ENCODE results near the gene TMPRSS2.

Gene TMPRSS2

DNA sequence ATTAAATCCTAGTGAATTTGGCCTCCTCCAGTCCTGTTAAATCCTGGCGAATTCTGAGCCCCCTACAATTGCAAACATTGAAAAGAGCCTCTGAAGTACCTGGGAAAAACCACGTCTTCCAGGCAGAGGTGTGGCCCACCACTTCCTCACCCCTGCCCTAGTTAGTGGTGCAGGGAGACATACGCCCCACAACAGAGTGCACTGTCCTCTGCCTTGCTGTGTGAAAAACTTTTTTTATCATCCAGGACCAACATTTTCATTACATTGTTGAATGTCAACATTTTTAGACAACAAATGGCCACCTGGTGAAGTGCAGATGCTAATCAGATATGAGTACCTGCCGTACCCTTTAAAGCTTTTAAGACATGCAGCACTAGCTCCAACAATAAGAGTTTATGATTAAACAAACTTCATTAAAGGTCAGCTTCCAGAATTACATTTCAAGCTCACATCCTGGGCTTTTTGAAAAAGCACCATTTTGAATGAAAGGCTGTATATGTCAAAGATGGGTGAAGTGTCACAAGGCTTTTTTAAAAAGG is 13.6 kb upstream of the TMPRSS2 start:
- Histone ChIP-seq H3K27ac (ENCODE audit: insufficient read depth in 1 of 2, low read depth in 1 of 2, low read length in 2 of 2, poor library complexity in 1 of 2, severe bottlenecking in 2 of 2) (no peak overlapping the region), H3K36me3 (ENCODE audit: control insufficient read depth in 4 of 4, insufficient read depth in 4 of 4, low read length in 3 of 4) (no peaks in the 10 kb centered on the region), H3K27me3 (replicated peaks in 2 of 5; ENCODE audit: control insufficient read depth in 4 of 5, insufficient read depth in 5 of 5, low read length in 4 of 5) (peaks cover 0 to 5% (median 0%) of the 10 kb centered on the region in 5 experiments), H3K4me1 (ENCODE audit: control extremely low read depth in 1 of 4, control insufficient read depth in 4 of 4, insufficient read depth in 4 of 4, low read length in 3 of 4) (no peaks in the 10 kb centered on the region), H3K4me3 (ENCODE audit: control insufficient read depth in 1 of 7, extremely low read depth in 1 of 7, insufficient read depth in 4 of 7, low read depth in 2 of 7, low read length in 6 of 7) (no peak overlapping the region), H3K9me3 (ENCODE audit: control extremely low read depth in 1 of 5, control insufficient read depth in 4 of 5, insufficient read depth in 2 of 5, low read depth in 1 of 5, low read length in 4 of 5) (peaks cover 0 to 10% (median 0%) of the 10 kb centered on the region in 5 experiments)
- DNase-seq = no peak
- 77% methylated on average over 3 of the region's 4 CpGs for WGBS (ENCODE audit: insufficient coverage)
- POLR2A ChIA-PET = no interaction called here
- CTCF ChIA-PET = no interaction called here

DNA sequence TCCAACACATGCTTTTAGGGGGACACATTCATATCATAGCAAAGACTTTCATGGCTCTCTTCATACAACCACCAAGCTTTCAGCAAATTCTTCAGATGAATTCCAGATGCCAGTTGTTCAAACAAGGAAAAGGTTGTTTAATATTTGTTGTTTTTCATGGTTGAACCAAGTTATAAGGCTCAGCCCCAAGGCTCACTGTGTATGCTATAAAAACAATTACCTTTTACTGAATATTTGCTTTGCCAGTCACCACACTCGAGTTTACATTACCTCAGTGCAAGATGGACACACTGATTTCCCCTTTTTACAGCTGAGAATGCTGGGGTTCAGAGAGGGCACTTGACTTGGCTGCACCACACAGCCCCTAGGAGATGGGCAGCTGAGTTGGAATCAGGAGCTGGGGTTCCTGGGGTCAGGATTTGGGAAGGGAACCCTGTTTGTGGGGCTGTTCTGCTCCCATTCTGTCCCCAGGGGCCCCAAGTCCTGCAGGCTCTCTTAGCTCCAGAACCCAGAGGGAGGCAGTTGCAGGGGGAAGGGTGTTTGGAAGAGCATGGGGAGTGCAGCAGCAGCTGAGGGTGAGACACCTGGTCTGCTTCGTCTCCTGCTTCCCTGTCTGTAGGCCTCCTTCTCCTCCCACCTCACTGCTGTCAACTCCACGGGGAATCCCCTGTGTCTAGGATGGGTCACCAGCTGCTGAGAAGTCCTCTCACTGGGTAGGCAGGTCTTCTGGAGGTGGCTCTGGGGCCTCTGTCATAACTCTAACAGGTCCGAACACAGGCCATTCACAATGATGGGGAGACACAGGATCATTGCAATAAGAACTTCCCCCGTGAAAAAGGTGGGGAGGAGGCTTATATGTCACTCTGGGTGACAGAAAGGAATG is 12.8 kb upstream of the TMPRSS2 start:
- no peak for DNase-seq
- WGBS (ENCODE audit: insufficient coverage) = 71% methylated on average over 4 of the region's 5 CpGs
- H3K27me3 ChIP-seq (replicated peaks in 2 of 5; ENCODE audit: control insufficient read depth in 4 of 5, insufficient read depth in 5 of 5, low read length in 4 of 5) = peaks cover 0 to 5% (median 0%) of the 10 kb centered on the region in 5 experiments
- no peak overlapping the region for H3K4me3 ChIP-seq (ENCODE audit: control insufficient read depth in 1 of 7, extremely low read depth in 1 of 7, insufficient read depth in 4 of 7, low read depth in 2 of 7, low read length in 6 of 7)
- H3K9me3 ChIP-seq (ENCODE audit: control extremely low read depth in 1 of 5, control insufficient read depth in 4 of 5, insufficient read depth in 2 of 5, low read depth in 1 of 5, low read length in 4 of 5) = peaks cover 0 to 16% (median 3%) of the 10 kb centered on the region in 5 experiments
- no peaks in the 10 kb centered on the region for H3K4me1 ChIP-seq (ENCODE audit: control extremely low read depth in 1 of 4, control insufficient read depth in 4 of 4, insufficient read depth in 4 of 4, low read length in 3 of 4)
- no peaks in the 10 kb centered on the region for H3K36me3 ChIP-seq (ENCODE audit: control insufficient read depth in 4 of 4, insufficient read depth in 4 of 4, low read length in 3 of 4)
- no peak overlapping the region for H3K27ac ChIP-seq (ENCODE audit: insufficient read depth in 1 of 2, low read depth in 1 of 2, low read length in 2 of 2, poor library complexity in 1 of 2, severe bottlenecking in 2 of 2)
- ChIA-PET POLR2A (no interaction called here), CTCF (no interaction called here)

DNA sequence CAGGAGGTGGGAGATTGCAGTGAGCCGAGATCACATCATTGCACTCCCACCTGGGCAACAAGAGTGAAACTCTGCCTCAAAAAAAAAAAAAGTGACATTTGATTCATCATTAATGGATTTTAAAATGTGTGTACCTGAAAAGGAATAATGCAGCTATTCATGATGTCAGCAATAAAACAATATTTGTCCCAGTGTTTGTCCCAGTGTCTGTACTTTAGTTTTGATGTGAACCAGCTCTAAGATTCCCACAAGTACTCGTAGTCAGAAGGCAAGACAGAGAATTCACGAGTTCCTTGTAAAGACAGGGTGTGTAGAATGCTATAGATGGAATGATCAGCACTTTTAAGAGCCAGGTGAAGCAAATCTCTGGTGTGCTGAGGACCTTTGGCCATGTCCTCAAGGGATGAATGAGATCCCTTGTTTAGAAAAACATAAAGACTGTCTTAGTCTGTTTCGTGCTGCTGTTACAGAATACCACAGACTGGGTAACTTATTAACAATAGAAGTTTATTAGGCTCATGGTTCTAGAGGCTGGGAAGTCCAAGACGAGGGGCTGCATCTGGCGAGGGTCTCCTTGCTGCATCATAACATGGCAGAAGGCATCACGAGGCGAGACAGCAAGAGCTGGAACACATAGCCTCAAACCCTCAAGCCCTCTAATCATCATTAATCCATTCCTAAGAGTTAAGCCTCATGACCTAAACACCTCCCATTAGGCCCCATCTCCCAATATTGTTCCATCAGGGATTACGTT is 12.0 kb upstream of the TMPRSS2 start:
- H3K4me3 ChIP-seq (ENCODE audit: control insufficient read depth in 1 of 7, extremely low read depth in 1 of 7, insufficient read depth in 4 of 7, low read depth in 2 of 7, low read length in 6 of 7) = no peak overlapping the region
- DNase-seq = no peak
- no peak overlapping the region for H3K27ac ChIP-seq (ENCODE audit: insufficient read depth in 1 of 2, low read depth in 1 of 2, low read length in 2 of 2, poor library complexity in 1 of 2, severe bottlenecking in 2 of 2)
- POLR2A ChIA-PET = no interaction called here
- H3K4me1 ChIP-seq (ENCODE audit: control extremely low read depth in 1 of 4, control insufficient read depth in 4 of 4, insufficient read depth in 4 of 4, low read length in 3 of 4) = no peaks in the 10 kb centered on the region
- no peaks in the 10 kb centered on the region for H3K36me3 ChIP-seq (ENCODE audit: control insufficient read depth in 4 of 4, insufficient read depth in 4 of 4, low read length in 3 of 4)
- CTCF ChIA-PET = no interaction called here
- WGBS (ENCODE audit: insufficient coverage) = 95% methylated on average over 8 of the region's 9 CpGs
- peaks cover 0 to 5% (median 0%) of the 10 kb centered on the region in 5 experiments for H3K27me3 ChIP-seq (replicated peaks in 2 of 5; ENCODE audit: control insufficient read depth in 4 of 5, insufficient read depth in 5 of 5, low read length in 4 of 5)
- H3K9me3 ChIP-seq (ENCODE audit: control extremely low read depth in 1 of 5, control insufficient read depth in 4 of 5, insufficient read depth in 2 of 5, low read depth in 1 of 5, low read length in 4 of 5) = peaks cover 0 to 20% (median 3%) of the 10 kb centered on the region in 5 experiments

DNA sequence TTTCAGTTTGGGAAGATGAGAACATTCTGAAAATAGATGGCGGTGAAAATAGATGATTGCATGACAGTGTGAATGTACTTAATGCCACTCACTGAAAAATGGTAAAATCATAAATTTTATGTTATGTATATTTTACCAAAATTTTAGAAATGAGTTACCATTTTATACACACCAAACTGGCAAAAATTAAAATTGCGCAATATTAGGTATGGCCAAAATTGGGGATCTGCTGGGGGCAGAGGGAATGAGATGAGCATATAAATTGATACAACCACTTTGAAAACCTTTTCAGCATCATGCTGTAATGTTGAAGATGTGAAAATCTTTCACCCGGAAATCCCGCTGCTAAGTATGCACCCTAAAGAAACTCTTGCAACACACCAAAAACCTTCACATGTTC is 10.8 kb upstream of the TMPRSS2 start:
- ChIA-PET POLR2A (no interaction called here), CTCF (no interaction called here)
- no peak overlapping the region for H3K4me3 ChIP-seq (ENCODE audit: control insufficient read depth in 1 of 7, extremely low read depth in 1 of 7, insufficient read depth in 4 of 7, low read depth in 2 of 7, low read length in 6 of 7)
- H3K9me3 ChIP-seq (ENCODE audit: control extremely low read depth in 1 of 5, control insufficient read depth in 4 of 5, insufficient read depth in 2 of 5, low read depth in 1 of 5, low read length in 4 of 5) = peaks cover 0 to 20% (median 3%) of the 10 kb centered on the region in 5 experiments
- H3K36me3 ChIP-seq (ENCODE audit: control insufficient read depth in 4 of 4, insufficient read depth in 4 of 4, low read length in 3 of 4) = no peaks in the 10 kb centered on the region
- H3K27ac ChIP-seq (ENCODE audit: insufficient read depth in 1 of 2, low read depth in 1 of 2, low read length in 2 of 2, poor library complexity in 1 of 2, severe bottlenecking in 2 of 2) = no peak overlapping the region
- H3K27me3 ChIP-seq (replicated peaks in 2 of 5; ENCODE audit: control insufficient read depth in 4 of 5, insufficient read depth in 5 of 5, low read length in 4 of 5) = peaks cover 0 to 5% (median 0%) of the 10 kb centered on the region in 5 experiments
- DNase-seq = no peak
- no CpG with 5 or more reads among the region's 4 CpGs for WGBS (ENCODE audit: insufficient coverage)
- H3K4me1 ChIP-seq (ENCODE audit: control extremely low read depth in 1 of 4, control insufficient read depth in 4 of 4, insufficient read depth in 4 of 4, low read length in 3 of 4) = no peaks in the 10 kb centered on the region

DNA sequence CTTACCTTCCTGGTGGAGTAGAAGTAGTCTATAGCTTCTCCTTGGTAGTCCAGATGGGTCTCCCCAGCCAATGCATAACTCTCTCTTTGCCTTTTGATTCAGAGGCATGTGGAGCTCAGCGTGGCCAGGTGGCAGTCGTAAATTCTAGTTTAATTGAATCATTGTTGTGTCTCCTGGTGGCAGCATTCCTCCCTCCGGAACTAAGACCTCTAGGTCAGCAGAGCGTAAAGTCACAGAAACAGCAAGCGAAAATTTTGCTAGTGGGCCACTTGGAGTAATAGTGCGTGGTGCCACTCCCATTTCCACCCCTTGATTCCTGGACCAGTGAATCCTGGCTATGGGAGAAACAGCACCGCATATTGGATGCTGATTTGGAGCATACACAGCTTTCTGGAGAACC is 3.9 kb upstream of the TMPRSS2 start:
- Histone ChIP-seq H3K27me3 (replicated peaks in 2 of 5; ENCODE audit: control insufficient read depth in 4 of 5, insufficient read depth in 5 of 5, low read length in 4 of 5) (peaks cover 9 to 53% (median 16%) of the 10 kb centered on the region in 5 experiments), H3K9me3 (ENCODE audit: control extremely low read depth in 1 of 5, control insufficient read depth in 4 of 5, insufficient read depth in 2 of 5, low read depth in 1 of 5, low read length in 4 of 5) (peaks cover 0 to 11% (median 0%) of the 10 kb centered on the region in 5 experiments), H3K36me3 (ENCODE audit: control insufficient read depth in 4 of 4, insufficient read depth in 4 of 4, low read length in 3 of 4) (no peaks in the 10 kb centered on the region), H3K4me1 (ENCODE audit: control extremely low read depth in 1 of 4, control insufficient read depth in 4 of 4, insufficient read depth in 4 of 4, low read length in 3 of 4) (peaks cover 0 to 17% (median 8%) of the 10 kb centered on the region in 4 experiments), H3K4me3 (ENCODE audit: control insufficient read depth in 1 of 7, extremely low read depth in 1 of 7, insufficient read depth in 4 of 7, low read depth in 2 of 7, low read length in 6 of 7) (no peak overlapping the region), H3K27ac (ENCODE audit: insufficient read depth in 1 of 2, low read depth in 1 of 2, low read length in 2 of 2, poor library complexity in 1 of 2, severe bottlenecking in 2 of 2) (no peak overlapping the region)
- ChIA-PET CTCF (no interaction called here), POLR2A (no interaction called here)
- no peak for DNase-seq
- WGBS (ENCODE audit: insufficient coverage) = 71% methylated on average over 7 of the region's 7 CpGs

DNA sequence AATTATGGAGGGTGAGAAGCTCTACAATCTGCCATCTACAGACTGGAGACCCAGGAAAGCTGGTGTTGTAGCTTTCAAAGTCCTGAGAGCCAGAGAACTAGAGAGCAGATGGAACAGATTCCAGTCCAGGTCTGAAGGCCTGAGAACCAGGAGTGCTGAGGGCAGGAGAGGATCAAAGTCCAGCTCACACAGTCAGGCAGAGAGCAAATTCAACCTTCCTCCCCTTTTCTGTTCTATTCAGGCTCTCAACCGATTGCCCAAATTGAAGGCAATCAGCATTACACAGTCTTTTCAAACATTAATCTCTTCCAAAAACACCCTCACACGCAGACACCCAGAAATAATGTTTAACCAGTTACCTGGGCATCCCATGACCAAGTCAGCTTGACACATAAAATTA is 2.5 kb upstream of the TMPRSS2 start:
- Histone ChIP-seq H3K27me3 (replicated peaks in 2 of 5; ENCODE audit: control insufficient read depth in 4 of 5, insufficient read depth in 5 of 5, low read length in 4 of 5) (peaks cover 9 to 66% (median 24%) of the 10 kb centered on the region in 5 experiments), H3K4me3 (ENCODE audit: control insufficient read depth in 1 of 7, extremely low read depth in 1 of 7, insufficient read depth in 4 of 7, low read depth in 2 of 7, low read length in 6 of 7) (no peak overlapping the region), H3K36me3 (ENCODE audit: control insufficient read depth in 4 of 4, insufficient read depth in 4 of 4, low read length in 3 of 4) (no peaks in the 10 kb centered on the region), H3K4me1 (ENCODE audit: control extremely low read depth in 1 of 4, control insufficient read depth in 4 of 4, insufficient read depth in 4 of 4, low read length in 3 of 4) (peaks cover 0 to 20% (median 10%) of the 10 kb centered on the region in 4 experiments), H3K27ac (ENCODE audit: insufficient read depth in 1 of 2, low read depth in 1 of 2, low read length in 2 of 2, poor library complexity in 1 of 2, severe bottlenecking in 2 of 2) (no peak overlapping the region), H3K9me3 (ENCODE audit: control extremely low read depth in 1 of 5, control insufficient read depth in 4 of 5, insufficient read depth in 2 of 5, low read depth in 1 of 5, low read length in 4 of 5) (peaks cover 0 to under 1% (median 0%) of the 10 kb centered on the region in 5 experiments)
- WGBS (ENCODE audit: insufficient coverage) = 100% methylated on average over 2 of the region's 2 CpGs
- POLR2A ChIA-PET = no interaction called here
- CTCF ChIA-PET = interaction anchor here (0.7 kb wide), 1 partner anchor 100 kb away, joined by 3 read pairs; no protein-coding TSS in a partner anchor
- DNase-seq = no peak

All from common myeloid progenitor, CD34-positive (primary cell).